Measurements from ENCODE around the gene PICALM. TPM values are rescaled to one million over a fixed set of nuclear protein-coding genes. Genes with fewer than 3 reads are reported as not detected.

Gene PICALM
- total RNA-seq, 3 donors from 2014 or later (not counting 1 experiment from before 2014, with no cell fraction given), result 262 to 291 (median 285) TPM

DNA sequence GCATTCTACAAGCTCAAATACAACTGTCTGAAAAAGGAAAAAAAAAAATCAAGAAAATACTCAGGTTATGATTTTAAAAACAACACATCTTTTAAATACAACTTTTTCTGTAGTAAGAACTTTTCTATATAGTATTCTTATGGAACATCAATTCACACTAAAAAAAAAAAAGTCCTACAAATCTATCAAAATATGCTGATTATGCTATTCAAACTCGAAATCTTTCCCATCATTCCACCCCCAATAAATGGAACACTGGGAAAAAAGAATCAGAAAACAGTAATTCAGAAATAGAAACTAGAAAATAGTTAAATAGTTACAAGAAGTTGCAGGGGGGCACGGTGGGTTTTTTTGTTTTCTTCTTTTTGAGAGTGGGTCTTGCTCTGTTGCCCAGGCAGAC is 77.4 kb downstream of the PICALM start:
- H3K27ac Mint-ChIP-seq, result peak overlapping the region; percentile 50 to 53
- no peak overlapping the region for H3K27ac ChIP-seq (ENCODE audit: low read length)

DNA sequence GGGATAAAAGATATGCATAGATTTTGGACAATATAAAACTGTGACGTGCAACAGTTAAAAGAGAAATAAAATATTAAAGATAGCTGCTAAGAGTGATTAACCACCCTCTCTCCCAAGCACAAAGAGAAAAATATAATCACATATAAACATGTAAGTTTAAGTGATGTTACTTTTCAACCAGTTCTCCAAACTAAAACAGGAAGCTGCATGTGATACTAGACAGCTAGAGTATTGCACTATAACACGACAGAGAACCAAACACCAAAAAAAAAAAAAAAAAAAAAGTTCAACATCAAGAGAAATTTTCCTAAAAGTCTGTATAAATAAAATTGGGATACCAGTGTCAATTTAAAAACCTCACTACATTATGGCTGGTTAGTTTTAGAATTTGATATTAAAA is 79.1 kb downstream of the PICALM start:
- H3K4me1 ChIP-seq (ENCODE audit: control insufficient read depth, insufficient read depth, low read length), result no peaks in the 10 kb centered on the region
- WGBS (ENCODE audit: insufficient coverage), result no CpG with 5 or more reads among the region's 2 CpGs
- no peak for TF ChIP-seq CTCF (IDR thresholded peaks at IDR 0.05)
- Mint-ChIP-seq H3K27me3 (ENCODE audit: low read depth in 2 of 2) (no peaks in the 10 kb centered on the region), H3K9me3 (no peaks in the 10 kb centered on the region), H3K36me3 (no peaks in the 10 kb centered on the region), H3K4me3 (no peak overlapping the region), H3K27ac (peak overlapping the region; percentile 73 to 87), H3K4me1 (peaks cover 34 to 36% of the 10 kb centered on the region in 2 donors)
- no peak overlapping the region for H3K27ac ChIP-seq (ENCODE audit: low read length)
- ATAC-seq (no peak), DNase-seq (no peak)
- intact Hi-C loops (cut with micrococcal nuclease), result no loop called here
- no peaks in the 10 kb centered on the region for H3K9me3 ChIP-seq (ENCODE audit: control insufficient read depth, insufficient read depth, low read length)
- no peak overlapping the region for H3K4me3 ChIP-seq (ENCODE audit: low read length)
- H3K36me3 ChIP-seq (ENCODE audit: control insufficient read depth, insufficient read depth, low read length), result peaks cover 73% of the 10 kb centered on the region
- H3K27me3 ChIP-seq (ENCODE audit: control insufficient read depth, insufficient read depth, low read length), result no peaks in the 10 kb centered on the region

More for the DNA sequence above, 77.4 kb downstream of the PICALM start:
- no peak overlapping the region for H3K4me3 Mint-ChIP-seq
- 83% methylated on average over 1 of the region's 2 CpGs for WGBS (ENCODE audit: insufficient coverage)
- no peaks in the 10 kb centered on the region for H3K9me3 Mint-ChIP-seq
- H3K9me3 ChIP-seq (ENCODE audit: control insufficient read depth, insufficient read depth, low read length), result no peaks in the 10 kb centered on the region
- H3K36me3 ChIP-seq (ENCODE audit: control insufficient read depth, insufficient read depth, low read length), result peaks cover 78% of the 10 kb centered on the region
- H3K27me3 ChIP-seq (ENCODE audit: control insufficient read depth, insufficient read depth, low read length), result no peaks in the 10 kb centered on the region
- intact Hi-C loops (cut with micrococcal nuclease), result no loop called here
- no peaks in the 10 kb centered on the region for H3K27me3 Mint-ChIP-seq (ENCODE audit: low read depth in 2 of 2)
- ATAC-seq (no peak), DNase-seq (no peak)
- peaks cover 29 to 35% of the 10 kb centered on the region in 2 donors for H3K4me1 Mint-ChIP-seq
- no peak for TF ChIP-seq CTCF (IDR thresholded peaks at IDR 0.05)
- no peaks in the 10 kb centered on the region for H3K4me1 ChIP-seq (ENCODE audit: control insufficient read depth, insufficient read depth, low read length)
- H3K4me3 ChIP-seq (ENCODE audit: low read length), result no peak overlapping the region
- H3K36me3 Mint-ChIP-seq, result no peaks in the 10 kb centered on the region

DNA sequence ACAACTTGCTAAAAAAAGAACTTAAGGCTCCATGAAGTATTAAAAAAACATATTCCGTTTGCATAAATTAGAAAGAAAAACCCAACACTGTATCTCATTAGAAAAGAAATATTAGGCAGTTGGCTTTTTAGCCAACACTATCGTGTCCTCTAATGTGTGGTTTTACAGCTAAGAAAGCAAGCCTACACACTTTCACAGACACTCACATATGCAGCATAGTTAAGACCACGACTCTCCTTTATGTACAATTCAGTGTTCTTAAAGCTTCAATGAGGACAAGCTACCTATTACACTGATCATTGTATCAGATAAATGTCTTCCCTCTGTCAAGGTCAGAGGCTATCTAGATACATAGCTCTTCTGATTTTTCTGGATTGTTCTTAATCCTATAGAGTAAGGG is 80.1 kb downstream of the PICALM start:
- 63% methylated on average over 3 of the region's 3 CpGs for WGBS (ENCODE audit: insufficient coverage)
- DNase-seq (no peak), ATAC-seq (no peak)
- Histone ChIP-seq H3K9me3 (ENCODE audit: control insufficient read depth, insufficient read depth, low read length) (no peaks in the 10 kb centered on the region), H3K4me3 (ENCODE audit: low read length) (no peak overlapping the region), H3K36me3 (ENCODE audit: control insufficient read depth, insufficient read depth, low read length) (peaks cover 73% of the 10 kb centered on the region), H3K27ac (ENCODE audit: low read length) (no peak overlapping the region), H3K4me1 (ENCODE audit: control insufficient read depth, insufficient read depth, low read length) (no peaks in the 10 kb centered on the region), H3K27me3 (ENCODE audit: control insufficient read depth, insufficient read depth, low read length) (no peaks in the 10 kb centered on the region)
- Mint-ChIP-seq H3K4me3 (no peak overlapping the region), H3K27ac (peak overlapping the region; percentile 73 to 87), H3K9me3 (no peaks in the 10 kb centered on the region), H3K27me3 (ENCODE audit: low read depth in 2 of 2) (no peaks in the 10 kb centered on the region), H3K36me3 (no peaks in the 10 kb centered on the region), H3K4me1 (peaks cover 44 to 45% of the 10 kb centered on the region in 2 donors)
- TF ChIP-seq CTCF (IDR thresholded peaks at IDR 0.05), result no peak
- intact Hi-C loops (cut with micrococcal nuclease), result no loop called here

GRCh38 chr11:85977751-85978160 is 91.1 kb downstream of the PICALM start:
- H3K4me3 ChIP-seq (ENCODE audit: low read length), result no peak overlapping the region
- Mint-ChIP-seq H3K4me3 (no peak overlapping the region), H3K27me3 (ENCODE audit: low read depth in 2 of 2) (no peaks in the 10 kb centered on the region), H3K27ac (peak overlapping the region; percentile 68 to 73), H3K4me1 (peaks cover 19 to 21% of the 10 kb centered on the region in 2 donors), H3K36me3 (peaks cover 13% of the 10 kb centered on the region), H3K9me3 (no peaks in the 10 kb centered on the region)
- ATAC-seq (no peak), DNase-seq (no peak)
- no peaks in the 10 kb centered on the region for H3K4me1 ChIP-seq (ENCODE audit: control insufficient read depth, insufficient read depth, low read length)
- peaks cover 88% of the 10 kb centered on the region for H3K36me3 ChIP-seq (ENCODE audit: control insufficient read depth, insufficient read depth, low read length)
- 95% methylated on average over 3 of the region's 4 CpGs for WGBS (ENCODE audit: insufficient coverage)
- no peak for TF ChIP-seq CTCF (IDR thresholded peaks at IDR 0.05)
- H3K27me3 ChIP-seq (ENCODE audit: control insufficient read depth, insufficient read depth, low read length), result no peaks in the 10 kb centered on the region
- intact Hi-C loops (cut with micrococcal nuclease), result no loop called here
- no peaks in the 10 kb centered on the region for H3K9me3 ChIP-seq (ENCODE audit: control insufficient read depth, insufficient read depth, low read length)
- H3K27ac ChIP-seq (ENCODE audit: low read length), result no peak overlapping the region
